HG02852 (cell line): ENCODE measurements around the gene NR3C2.
"Not testable (repeated sequence)": the region's sequence is repeated elsewhere in the genome, so short reads cannot be mapped to it uniquely, and the experiment has no call there.

Experiments used
- ATAC-seq: cut with Tn5 transposase; IDR thresholded peaks from one replicate; pipeline ENCODE4 v1.9.1; 2021; ENCODE audit warnings: mild to moderate bottlenecking, moderate library complexity; ENCODE audit not compliant: unreplicated experiment

NR3C2 gene

GRCh38 chr4:148224476-148224875 lies 217.7 kb downstream of the NR3C2 start:
- no peak for ATAC-seq

- no peak for ATAC-seq
These were observed 219.1 kb downstream of the NR3C2 start for GRCh38 chr4:148222991-148223660.

GRCh38 chr4:148216866-148217814 lies 225.1 kb downstream of the NR3C2 start:
- ATAC-seq, result peak; percentile 93

- no peak for ATAC-seq
These were observed 225.9 kb downstream of the NR3C2 start for GRCh38 chr4:148216321-148216720.

GRCh38 chr4:148215202-148215601 lies 227.0 kb downstream of the NR3C2 start:
- ATAC-seq, result no peak

DNA sequence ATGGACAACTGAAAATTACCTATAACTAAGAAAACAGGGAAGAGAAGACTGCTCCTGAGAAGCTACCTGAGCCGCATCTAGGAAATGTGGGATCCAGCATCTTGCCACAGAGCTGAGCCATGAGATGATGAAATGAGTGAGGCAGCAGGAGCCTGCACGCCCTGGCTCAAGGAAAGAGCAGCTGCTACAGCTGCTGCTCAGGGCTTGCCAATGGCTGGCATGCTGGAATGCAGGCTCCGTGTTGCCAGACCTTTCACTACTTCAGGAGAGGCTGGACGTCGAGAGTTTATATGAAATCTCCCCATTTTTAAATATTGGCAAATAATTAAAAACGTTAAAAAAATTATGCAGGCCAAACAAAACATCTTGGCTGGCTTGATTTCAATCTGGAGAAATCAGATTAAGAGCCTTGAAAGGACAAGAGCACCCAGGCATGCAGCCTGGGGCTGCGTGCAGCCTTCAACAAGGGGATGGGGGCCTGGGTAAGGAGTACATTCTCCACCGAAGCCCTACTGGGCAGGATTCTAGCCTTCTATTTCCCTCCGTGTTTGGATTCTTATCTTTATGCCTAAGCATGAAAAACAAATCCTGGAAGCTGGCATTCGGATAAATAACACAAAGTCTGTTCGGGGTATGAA lies 227.6 kb downstream of the NR3C2 start:
- no peak for ATAC-seq

DNA sequence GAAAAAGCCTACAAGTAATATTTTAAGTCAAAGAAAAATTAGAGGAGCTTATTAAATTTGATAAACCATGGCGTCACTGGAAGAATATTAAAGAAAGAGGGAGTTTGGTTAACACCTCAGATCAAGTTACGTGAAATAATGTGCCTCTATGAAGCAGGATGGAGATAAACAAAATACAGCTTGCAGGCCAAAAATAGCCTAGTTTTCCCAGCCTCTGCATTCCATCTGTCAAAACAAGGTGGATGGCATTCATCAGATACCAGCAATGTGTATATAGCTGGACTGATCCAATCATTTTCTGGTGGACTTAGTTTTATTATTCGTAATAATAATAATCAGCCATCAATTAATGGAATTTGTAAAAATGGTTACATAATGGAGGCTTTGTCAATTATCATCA lies 230.7 kb downstream of the NR3C2 start:
- ATAC-seq, result no peak

DNA sequence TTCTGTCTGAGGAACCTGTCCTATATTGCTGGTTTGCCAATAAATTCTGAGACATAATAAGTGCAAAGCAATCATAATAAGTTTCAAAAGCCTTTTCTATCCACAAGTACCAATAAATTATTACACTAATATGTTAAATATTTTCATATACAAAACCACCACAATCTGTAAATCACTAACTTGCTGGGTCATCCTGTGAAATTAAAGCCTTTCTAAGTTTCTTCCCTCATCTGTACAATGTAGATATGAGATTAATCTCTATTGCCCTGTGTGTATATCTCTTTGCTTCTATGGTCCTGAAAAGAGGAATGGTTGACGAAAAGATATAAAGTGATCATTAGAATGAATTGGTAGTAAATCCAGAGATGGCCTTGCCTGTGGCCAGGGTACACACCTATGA lies 231.6 kb downstream of the NR3C2 start:
- no peak for ATAC-seq

- ATAC-seq, result no peak
These were observed 235.1 kb downstream of the NR3C2 start for GRCh38 chr4:148207068-148207467.

GRCh38 chr4:148205476-148205875 lies 236.7 kb downstream of the NR3C2 start:
- no peak for ATAC-seq

DNA sequence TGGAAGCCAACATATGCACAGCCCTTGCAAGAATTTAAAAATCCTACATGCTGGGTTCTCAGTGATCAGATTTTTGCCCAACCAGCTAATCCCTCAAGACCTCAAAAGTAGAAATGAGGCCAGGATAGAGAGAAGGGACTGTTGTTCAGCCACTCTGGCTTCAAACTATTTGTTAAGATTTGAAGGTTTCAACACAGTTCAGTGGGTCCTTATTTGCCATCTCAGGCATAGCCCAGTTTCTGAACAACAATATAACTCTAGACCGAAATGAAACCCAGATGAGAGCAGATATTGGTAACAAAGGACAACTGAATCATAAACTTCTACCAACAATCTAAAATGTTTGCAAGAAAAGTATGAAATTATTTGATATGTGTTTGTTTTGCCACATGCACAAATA lies 237.3 kb downstream of the NR3C2 start:
- ATAC-seq, result no peak

GRCh38 chr4:148204171-148204570 lies 238.0 kb downstream of the NR3C2 start:
- ATAC-seq, result no peak

- no peak for ATAC-seq
These were observed 238.9 kb downstream of the NR3C2 start for GRCh38 chr4:148203056-148203898.

DNA sequence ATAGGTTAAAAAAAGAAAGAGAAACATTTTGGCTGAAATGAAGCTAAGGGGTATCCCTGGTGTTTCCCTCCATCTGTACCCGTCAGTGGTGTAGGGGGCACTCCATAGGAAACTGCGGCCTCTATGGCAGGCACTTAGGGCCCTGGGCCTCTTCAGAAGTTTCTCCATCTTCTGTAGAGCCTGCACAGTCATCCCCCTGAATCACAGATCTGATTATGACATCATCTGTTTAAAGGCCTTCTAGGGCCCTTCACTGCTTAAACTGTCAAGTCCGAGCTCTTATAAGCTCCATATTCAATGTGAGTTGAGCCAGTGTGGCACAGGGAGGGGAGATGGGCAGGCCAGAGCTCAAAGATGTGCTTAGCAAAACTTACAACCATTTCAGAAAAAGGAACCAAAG lies 241.3 kb downstream of the NR3C2 start:
- no peak for ATAC-seq

DNA sequence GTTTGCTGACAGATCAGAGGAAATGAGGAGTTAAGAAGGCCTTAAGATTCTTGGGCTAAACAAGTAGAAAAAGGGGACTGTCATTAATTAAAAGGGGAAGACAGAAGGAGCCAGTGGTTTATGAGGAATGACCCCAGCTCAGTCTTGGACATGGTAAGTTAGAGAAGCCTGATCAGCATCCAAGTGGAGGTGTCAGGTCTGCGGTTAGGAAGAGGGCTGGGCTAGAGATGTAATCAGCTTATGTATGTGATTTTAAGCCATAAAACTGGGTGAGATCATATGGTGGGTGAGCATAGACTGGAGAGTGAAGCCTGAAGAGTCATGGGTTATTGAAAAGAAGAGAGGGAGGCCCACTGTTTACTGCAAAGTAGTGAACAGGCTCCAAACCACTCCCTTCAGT lies 246.1 kb downstream of the NR3C2 start:
- ATAC-seq, result no peak

DNA sequence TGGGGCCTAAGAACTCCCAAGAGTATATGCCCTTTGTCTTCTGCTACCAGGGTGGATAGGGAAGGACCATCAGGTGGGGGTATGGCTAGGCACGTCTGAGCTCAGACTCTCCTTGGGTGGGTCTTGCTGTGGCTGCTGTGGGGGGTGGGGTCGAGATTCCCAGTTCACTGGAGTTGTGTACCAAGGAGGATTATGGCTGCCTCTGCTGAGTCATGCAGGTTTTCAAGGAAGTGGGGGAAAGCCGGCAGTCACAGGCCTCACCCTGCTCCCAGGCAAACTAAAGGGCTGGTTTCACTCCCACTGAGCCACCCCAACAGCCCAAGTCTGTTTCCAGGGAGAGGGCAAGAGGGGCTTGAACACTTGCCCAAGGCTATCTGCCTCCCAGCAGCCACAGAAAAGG lies 249.7 kb downstream of the NR3C2 start:
- ATAC-seq, result no peak

DNA sequence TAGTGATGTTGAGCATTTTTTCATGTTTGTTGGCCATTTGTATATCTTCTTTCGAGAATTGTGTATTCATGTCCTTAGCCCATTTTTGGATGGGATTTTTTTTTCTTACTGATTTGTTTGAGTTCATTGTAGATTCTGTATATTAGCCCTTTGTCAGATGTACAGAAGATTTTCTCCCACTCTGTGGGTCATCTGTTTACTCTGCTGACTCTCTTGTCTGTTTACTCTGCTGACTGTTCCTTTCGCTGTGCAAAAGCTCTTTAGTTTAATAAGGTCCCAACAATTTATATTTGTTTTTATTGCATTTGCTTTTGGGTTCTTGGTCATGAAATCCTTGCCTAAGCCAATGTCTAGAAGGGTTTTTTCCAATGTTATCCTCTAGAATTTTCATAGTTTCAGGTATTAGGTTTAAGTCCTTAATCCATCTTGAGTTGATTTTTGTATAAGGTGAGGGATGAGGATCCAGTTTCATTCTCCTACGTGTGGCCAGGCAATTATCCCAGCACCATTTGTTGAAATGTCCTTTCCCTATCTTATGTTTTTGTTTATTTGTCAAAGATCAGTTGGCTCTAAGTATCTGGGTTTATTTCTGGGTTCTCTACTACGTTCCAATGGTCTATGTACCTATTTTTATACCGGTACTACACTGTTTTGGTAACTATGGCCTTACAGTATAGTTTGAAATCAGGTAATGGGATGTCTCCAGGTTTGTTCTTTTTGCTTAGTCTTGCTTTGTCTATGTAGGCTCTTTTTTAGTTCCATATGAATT lies 254.6 kb downstream of the NR3C2 start:
- ATAC-seq, result not testable (repeated sequence)

DNA sequence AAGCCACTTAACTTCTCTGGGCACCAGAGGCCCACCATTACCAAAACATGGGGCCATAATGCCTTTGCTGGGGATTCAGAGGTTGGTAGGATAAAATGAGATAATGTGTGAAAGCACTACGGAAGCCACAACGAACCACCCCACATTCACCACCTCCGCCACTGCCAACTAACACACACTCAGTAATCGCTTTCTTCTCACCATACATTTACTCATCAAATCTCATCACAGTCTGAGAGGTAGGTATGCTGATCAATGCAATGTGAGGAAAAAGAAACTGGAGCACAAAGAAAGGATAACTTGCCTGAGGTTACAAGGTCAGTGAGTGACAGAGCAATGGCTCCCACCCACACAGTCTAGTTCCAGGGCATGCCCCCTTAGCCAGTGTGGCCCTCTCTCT lies 257.3 kb downstream of the NR3C2 start:
- no peak for ATAC-seq

DNA sequence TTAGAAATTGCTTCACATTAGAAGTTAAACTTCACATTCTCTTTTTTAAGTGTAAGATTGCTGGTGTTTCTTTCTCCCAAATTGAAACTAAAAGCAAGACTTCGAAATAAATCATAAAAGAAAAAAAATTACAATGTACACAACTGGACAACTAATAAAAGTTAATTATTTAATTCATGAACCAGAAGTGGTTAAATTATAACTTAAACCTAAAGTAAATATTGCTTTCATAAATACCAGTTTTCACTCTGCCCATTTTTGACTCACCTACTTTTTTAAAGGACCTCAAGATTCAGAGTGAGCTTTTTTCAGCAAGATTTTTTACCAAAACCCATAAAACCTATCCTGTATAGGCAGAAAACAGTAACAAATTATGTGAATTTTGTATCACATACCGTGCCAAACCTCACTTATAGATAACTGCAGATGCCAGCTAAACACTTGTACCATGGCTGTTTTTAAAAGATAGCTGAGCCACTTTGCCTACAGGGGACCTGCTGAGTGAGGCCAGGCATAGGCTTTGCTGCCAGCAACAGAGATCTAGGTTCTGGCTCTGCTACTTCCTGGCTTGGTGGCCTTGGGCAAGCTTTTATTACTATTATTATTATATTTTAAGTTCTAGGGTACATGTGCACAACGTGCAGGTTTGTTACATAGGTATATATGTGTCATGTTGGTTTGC lies 259.8 kb downstream of the NR3C2 start:
- ATAC-seq, result no peak
